HG02759 (cell line): ENCODE data around the gene CEP164.
"Not testable (repeated sequence)": the region's sequence is repeated elsewhere in the genome, so short reads cannot be mapped to it uniquely, and the experiment has no call there.

Experiments
- ATAC-seq: cut with Tn5 transposase; IDR thresholded peaks from one replicate; pipeline ENCODE4 v1.9.1; 2021; ENCODE audit warnings: mild to moderate bottlenecking, moderate library complexity; ENCODE audit not compliant: unreplicated experiment

CEP164 gene

GRCh38 chr11:117437041-117437790 is 109.6 kb downstream of the CEP164 start:
- no peak for ATAC-seq

DNA sequence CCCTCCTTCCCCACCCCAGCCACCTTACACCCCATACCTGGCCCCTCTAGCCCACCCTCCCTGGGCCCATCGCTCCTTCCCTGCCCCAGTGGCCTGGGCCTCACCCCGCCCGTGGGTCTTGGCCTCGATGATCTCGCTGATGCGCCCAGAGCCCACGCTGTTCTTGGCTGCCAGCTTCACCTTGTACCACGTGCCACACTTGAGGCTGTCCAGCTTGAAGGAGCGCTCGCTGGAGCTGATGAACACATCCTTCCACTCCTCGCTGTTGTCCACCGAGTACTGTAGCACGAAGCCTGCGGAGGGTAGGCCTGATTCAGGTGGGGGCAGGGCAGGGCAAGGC is 110.1 kb downstream of the CEP164 start:
- ATAC-seq: no peak

GRCh38 chr11:117438371-117439000 is 110.8 kb downstream of the CEP164 start:
- no peak for ATAC-seq

DNA sequence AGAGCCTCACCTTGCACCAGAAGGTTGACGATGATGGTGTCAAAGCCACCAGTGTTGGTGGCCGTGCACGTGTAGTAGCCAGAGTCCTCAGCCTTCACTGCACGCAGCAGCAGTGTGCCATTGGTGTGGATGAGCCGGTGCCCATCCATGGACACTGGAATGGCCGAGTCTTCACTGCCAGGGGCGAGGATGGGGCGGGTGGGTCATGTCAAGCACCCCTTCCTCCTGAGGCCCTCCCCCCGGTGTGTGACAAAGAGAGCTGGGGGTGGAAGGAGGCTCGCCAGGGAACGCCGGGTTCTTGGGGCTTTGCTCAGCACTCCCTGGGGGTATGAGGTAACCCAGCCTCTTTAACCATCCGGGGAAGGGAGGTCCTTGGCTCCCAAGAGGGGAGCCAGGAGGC is 111.6 kb downstream of the CEP164 start:
- no peak for ATAC-seq

- ATAC-seq: no peak
These were observed 112.6 kb downstream of the CEP164 start for GRCh38 chr11:117440258-117440657.

DNA sequence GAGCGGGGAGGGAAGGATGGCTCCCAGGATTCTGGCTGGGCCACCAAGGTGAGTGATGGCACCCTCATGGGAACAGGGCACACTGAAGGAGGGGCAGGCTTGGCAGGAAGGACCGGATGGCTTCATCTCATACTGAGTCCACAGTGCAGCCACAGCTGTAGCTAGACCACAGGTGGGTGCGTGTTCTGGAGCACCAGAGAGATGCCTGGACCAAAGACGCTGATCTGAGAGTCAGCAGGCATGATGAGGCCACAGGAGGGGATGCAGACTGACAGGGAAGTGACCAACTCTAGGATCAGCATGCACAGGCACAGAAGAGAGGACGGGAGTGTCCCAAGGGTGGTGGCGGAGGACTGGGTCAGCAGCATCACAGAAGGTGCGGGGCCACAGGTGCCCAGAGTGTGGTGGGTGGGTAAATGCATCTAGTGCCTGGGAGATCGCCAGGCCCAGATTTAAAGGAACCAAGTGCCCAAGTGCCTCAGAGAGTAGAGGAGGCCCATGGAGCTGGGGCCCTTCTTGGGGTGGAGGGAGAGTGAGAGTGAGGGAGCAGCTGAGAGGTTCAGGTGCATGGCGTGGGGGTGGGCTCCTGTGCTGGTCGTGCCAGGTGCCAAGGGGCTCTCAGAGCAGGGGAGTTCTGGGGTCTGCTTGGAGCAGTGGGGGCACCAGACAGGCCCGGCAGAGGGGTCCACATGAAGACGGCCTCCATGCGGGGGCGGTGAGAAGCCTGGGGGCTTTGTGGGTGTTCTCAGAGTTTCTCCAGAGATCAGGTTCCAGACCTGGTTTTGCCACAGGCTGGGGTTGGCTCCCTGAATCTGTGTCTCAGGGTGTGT is 113.7 kb downstream of the CEP164 start:
- ATAC-seq: no peak

DNA sequence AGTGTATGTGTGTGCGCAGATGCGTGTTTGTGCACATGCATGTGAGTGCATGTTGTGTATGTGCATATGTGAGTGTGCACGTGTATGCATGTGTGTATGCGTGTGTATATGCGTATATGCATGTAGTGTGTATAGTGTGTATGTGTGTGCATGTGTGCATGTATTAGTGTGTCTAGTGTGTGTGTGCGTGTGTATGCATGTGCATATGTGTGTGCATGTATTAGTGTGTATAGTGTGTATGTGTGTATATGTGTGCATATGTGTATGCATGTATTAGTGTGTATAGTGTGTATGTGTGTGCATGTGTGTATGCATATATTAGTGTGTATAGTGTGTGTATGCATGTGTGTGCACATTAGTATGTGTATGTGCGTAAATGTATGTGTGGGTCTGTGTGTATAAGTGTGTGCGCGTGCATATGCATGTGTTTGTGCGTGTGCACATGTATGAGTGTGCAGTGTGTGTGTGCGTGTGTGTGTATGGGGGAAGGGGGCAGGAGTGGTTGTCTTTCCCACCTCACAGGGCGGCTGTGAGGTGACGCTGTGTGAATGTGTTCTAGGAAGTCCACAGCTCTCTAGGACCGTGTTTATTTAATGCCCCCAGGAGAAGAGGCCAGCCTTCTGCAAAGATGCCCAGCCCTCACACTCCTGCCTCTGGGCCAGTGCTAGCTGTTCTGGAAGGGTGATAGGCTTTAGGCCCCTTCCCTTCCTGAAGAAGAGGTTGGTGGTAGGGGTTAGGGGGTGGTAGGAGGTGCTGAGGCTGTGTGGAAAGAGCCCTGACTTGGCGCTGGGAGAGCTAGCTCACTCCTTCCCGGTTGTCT is 114.6 kb downstream of the CEP164 start:
- no peak for ATAC-seq

DNA sequence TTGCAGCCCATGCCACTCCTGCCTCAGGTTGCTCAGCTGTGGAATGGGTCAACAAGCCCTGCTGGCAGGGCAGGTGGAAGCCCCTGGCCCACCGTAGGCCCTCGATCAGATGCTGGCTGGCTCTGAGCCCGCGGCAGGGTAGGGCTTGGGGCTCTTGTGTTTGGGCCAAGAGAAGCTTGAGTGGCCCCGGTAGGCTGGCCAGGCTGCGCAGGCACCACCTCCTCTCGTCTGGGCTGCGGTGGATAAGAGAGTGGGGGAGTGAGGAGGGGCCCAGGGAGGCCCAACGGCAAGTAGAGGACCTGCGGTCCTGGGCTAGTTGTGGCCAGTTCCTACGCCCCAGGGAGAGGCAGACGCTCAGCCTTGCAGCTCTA is 115.2 kb downstream of the CEP164 start:
- no peak for ATAC-seq

- ATAC-seq: no peak
These were observed 115.9 kb downstream of the CEP164 start for GRCh38 chr11:117443266-117444186.

DNA sequence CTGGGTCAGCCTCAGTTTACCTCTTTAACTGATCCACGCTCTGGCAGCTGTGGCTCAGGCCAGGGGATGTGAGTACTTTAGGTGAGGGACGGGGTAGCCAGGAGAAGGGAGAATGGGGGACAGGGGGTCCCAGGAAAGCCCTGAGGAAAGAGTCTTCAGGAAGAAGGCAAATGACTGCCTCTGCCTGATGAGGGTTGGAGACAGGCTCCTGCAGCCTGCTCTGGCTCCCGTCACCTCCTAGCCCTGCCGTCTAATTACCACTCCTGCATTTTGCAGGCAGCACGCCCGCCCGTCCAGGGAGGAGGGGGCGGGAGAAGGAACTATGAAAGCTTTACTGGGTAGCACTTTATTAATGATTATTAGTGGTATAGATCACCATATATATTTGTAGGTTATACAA is 116.6 kb downstream of the CEP164 start:
- ATAC-seq: no peak

GRCh38 chr11:117444711-117445658 is 117.3 kb downstream of the CEP164 start:
- ATAC-seq: no peak

- ATAC-seq: no peak
These were observed 121.5 kb downstream of the CEP164 start for GRCh38 chr11:117449111-117449693.

GRCh38 chr11:117453886-117454563 is 126.4 kb downstream of the CEP164 start:
- no peak for ATAC-seq

DNA sequence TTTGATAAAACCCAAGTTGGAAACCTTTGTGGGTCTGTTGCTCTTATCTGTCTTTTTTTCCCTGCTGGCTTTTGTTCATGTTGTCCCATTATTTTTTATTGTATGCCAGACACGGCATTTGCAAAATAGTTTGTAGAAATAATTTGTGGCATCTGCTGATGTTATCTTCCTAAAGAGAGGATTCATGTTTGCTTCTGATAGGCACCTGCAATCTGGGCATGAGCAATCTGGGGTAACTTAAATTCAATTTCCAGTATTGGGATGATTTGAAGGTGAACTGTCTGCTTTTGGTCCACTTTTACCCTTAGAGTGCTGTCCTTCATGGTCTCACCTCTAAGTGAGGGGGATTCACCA is 126.9 kb downstream of the CEP164 start:
- ATAC-seq: no peak

- no peak for ATAC-seq
These were observed 128.5 kb downstream of the CEP164 start for GRCh38 chr11:117456027-117456720.

- not testable (repeated sequence) for ATAC-seq
These were observed 129.0 kb downstream of the CEP164 start for GRCh38 chr11:117456721-117457029.

DNA sequence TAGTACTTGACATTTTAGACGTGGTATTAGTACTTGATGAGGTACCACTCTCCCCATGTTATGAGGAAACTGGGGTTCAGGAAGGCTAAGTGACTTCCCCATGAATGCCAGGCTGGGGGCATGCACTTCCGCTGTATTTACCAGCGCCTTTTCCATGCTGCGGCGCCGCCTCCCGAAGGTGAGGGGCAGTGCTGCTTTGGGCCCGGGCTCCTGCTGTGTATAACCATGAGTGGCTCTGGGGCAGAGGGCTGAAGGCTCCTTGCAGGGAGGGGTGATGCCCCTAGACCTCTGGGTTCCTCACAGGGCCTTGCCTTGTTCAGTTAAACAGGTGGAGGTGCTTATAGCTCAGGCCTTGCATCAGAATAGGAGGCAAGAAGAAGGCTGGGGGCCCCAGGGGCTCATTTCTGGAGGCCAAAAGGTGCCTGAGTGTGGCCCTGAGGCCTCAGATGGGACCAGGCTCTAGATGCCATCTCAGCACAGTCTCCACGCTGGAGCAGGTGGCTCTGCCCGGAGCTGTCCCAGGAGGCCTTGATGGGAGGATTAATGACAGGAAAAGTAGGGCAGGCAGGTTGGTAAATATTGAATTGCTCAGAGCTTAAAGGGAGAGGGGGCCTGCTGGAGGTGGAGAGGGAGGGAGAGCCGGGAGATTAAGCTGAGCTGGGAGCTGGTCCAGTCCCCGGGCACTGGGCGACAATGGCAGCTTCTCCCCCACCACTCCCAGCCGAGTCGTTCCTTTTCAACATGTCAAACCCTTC is 129.6 kb downstream of the CEP164 start:
- ATAC-seq: no peak
